T-helper 2 cell treated with Interferon-gamma antibody and Interleukin-4, amounts not matched to agents 5 μg/mL and 100 μg/mL, for 36 hours (primary cell): ENCODE results near the gene MAD1L1.

Experiments used
- DNase-seq: peaks from one replicate; pipeline ENCODE4 v3.0.0; 2021; ENCODE audit warnings: low spot score
- H3K27ac Mint-ChIP-seq: one replicate; pipeline ENCODE4 v1.8.0; 2021; ENCODE audit warnings: mild to moderate bottlenecking, mixed read lengths
- H3K27me3 Mint-ChIP-seq: one replicate; pipeline ENCODE4 v1.8.0; 2021; ENCODE audit warnings: low read depth, mixed read lengths
- H3K36me3 Mint-ChIP-seq: one replicate; pipeline ENCODE4 v1.8.0; 2021; ENCODE audit warnings: low read depth, mixed read lengths
- H3K4me1 Mint-ChIP-seq: one replicate; pipeline ENCODE4 v1.8.0; 2021; ENCODE audit warnings: low read depth, mixed read lengths
- H3K4me3 Mint-ChIP-seq: one replicate; pipeline ENCODE4 v1.8.0; 2022; ENCODE audit warnings: mild to moderate bottlenecking, moderate library complexity, mixed read lengths
- H3K9me3 Mint-ChIP-seq: one replicate; pipeline ENCODE4 v1.8.0; 2021; ENCODE audit warnings: mixed read lengths

Gene MAD1L1

DNA sequence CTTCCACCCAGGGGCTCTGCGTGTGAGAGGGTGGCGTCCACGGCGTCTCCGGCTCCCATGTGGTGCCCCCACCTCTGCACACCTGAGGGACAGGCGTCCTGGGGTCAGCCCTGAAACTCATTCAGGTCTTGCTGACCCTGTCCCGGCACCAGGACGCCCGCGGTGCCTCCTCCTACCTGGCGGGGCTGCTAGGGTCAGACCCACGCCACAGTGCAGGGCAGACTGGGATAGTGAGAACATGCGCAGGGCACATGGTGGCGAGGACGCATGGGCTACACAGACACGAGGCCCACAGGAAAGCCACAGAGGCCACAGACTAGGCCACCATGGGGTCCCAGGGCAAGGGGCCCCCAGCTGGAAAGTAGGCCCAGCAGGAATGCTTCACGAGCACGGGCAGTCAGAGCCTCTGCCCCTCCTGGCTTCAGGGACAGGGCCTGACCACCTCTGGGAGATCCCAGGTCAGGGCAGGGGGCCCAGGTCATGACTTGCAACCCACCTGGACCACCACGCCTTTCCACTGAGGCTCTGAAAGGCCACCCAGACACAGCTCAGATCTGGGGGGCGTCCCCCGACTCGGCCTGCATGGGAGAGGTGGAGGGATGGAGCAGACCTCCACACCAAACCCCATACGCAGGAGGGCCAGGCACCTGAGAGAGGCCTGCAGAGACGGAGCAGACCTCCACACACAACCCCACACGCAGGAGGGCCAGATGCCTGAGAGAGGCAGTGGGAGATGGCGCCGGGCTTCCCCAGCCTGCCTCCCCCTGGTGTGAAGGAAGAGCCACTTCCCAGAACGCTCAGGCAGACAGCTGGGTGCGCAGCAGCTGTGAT, 374.1 kb downstream of the MAD1L1 start:
- no peaks in the 10 kb centered on the region for H3K9me3 Mint-ChIP-seq
- H3K27me3 Mint-ChIP-seq = no peaks in the 10 kb centered on the region
- peaks cover 13% of the 10 kb centered on the region for H3K36me3 Mint-ChIP-seq
- DNase-seq = no peak
- H3K4me1 Mint-ChIP-seq = peaks cover 14% of the 10 kb centered on the region
- no peak overlapping the region for H3K4me3 Mint-ChIP-seq
- no peak overlapping the region for H3K27ac Mint-ChIP-seq

- no peak overlapping the region for H3K4me3 Mint-ChIP-seq
- H3K4me1 Mint-ChIP-seq = peaks cover 14% of the 10 kb centered on the region
- DNase-seq = no peak
- H3K27ac Mint-ChIP-seq = no peak overlapping the region
- H3K27me3 Mint-ChIP-seq = no peaks in the 10 kb centered on the region
- H3K36me3 Mint-ChIP-seq = peaks cover 13% of the 10 kb centered on the region
- H3K9me3 Mint-ChIP-seq = no peaks in the 10 kb centered on the region
These were observed 375.0 kb downstream of the MAD1L1 start for GRCh38 chr7:1857487-1858421.

DNA sequence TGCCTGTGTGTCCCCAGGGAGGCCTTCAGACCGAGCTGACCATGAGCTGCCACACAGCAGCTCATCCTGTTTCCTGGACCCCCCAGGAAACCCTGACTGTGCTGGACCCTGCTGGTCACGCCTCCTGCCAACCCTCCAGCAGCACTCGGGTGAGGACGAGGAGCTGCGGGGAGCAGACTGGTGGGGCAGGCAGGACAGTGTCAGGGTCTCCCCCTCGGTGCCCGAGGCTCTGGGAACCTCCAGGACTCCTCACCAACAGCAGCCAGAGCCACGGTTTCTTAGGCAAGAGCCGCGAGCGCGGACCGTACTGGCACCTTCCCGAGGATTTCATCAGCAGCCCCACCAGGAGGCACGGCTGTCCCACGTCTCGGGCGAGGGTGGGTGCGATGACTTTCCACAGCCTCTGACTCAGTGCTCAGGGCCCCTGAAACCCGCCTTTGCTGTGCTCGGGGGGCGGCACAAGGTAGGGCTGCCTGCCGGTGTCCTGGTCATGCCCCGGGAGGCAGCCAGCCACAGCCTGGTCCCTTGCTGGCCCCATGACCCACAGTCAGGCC, 375.8 kb downstream of the MAD1L1 start:
- Mint-ChIP-seq H3K9me3 (no peaks in the 10 kb centered on the region), H3K36me3 (peaks cover 13% of the 10 kb centered on the region), H3K27ac (no peak overlapping the region), H3K4me1 (peaks cover 14% of the 10 kb centered on the region), H3K4me3 (no peak overlapping the region), H3K27me3 (no peaks in the 10 kb centered on the region)
- DNase-seq = no peak

- Mint-ChIP-seq H3K36me3 (peaks cover 13% of the 10 kb centered on the region), H3K4me1 (peaks cover 14% of the 10 kb centered on the region), H3K27ac (no peak overlapping the region), H3K27me3 (no peaks in the 10 kb centered on the region), H3K4me3 (no peak overlapping the region), H3K9me3 (no peaks in the 10 kb centered on the region)
- DNase-seq = no peak
These were observed 376.4 kb downstream of the MAD1L1 start for GRCh38 chr7:1856161-1856887.

GRCh38 chr7:1855725-1856160, 377.0 kb downstream of the MAD1L1 start:
- peak overlapping the region; percentile 54 for H3K4me3 Mint-ChIP-seq
- peaks cover 13% of the 10 kb centered on the region for H3K36me3 Mint-ChIP-seq
- no peak overlapping the region for H3K27ac Mint-ChIP-seq

DNA sequence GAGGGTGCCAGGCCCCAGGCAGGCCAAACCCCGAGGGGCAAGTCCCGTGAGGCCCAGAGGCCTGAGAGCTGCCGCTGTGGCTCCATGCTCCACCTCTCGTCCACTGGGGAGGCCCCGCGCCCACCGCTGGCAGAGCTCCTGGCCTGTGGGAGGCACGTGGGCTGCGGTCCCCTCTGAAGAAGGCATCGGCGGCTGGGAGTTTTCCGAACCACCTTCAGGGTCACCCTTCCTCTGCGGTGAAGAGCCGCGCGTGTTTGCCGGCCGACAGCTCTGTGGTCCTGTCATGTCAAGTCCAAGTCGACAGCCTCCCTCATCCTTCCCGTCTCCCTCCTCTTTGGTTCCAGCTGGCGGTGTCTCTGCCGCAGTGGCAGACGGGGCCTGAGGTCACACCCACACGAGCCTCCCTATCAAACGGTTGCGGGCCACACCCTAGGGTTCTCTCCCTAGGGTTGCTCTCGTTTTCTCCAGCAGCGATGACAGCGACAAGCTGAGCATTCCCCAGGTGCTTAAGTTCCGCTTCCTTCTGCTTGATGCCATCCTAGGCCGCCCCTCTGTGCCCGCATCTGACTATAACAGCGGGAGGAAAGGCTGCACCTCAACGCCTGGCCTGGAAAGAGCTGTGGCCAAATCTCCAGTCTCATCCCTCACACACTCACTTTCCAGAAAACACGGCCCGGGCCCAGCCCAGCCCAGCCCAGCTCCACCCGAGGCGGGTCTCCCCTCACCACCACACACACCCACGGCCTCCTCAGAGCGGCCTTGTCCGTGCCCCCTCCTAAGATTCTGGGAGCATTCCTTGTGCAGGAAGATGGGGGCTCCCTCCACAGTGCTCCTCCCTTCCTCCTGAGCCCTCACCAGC, 377.6 kb downstream of the MAD1L1 start:
- peak overlapping the region; percentile 24 for H3K27ac Mint-ChIP-seq

More at GRCh38 chr7:1855725-1856160, 377.0 kb downstream of the MAD1L1 start:
- Mint-ChIP-seq H3K4me1 (peaks cover 14% of the 10 kb centered on the region), H3K27me3 (no peaks in the 10 kb centered on the region), H3K9me3 (no peaks in the 10 kb centered on the region)
- no peak for DNase-seq

GRCh38 chr7:1853986-1854865, 378.5 kb downstream of the MAD1L1 start:
- H3K9me3 Mint-ChIP-seq = no peaks in the 10 kb centered on the region
- no peaks in the 10 kb centered on the region for H3K27me3 Mint-ChIP-seq
- no peak for DNase-seq
- H3K36me3 Mint-ChIP-seq = peaks cover 13% of the 10 kb centered on the region
- peaks cover 14% of the 10 kb centered on the region for H3K4me1 Mint-ChIP-seq
- H3K4me3 Mint-ChIP-seq = peak overlapping the region; percentile 54
- H3K27ac Mint-ChIP-seq = peak overlapping the region; percentile 24

More for the DNA sequence above, 377.6 kb downstream of the MAD1L1 start:
- Mint-ChIP-seq H3K4me1 (peaks cover 14% of the 10 kb centered on the region), H3K36me3 (peaks cover 13% of the 10 kb centered on the region), H3K9me3 (no peaks in the 10 kb centered on the region), H3K27me3 (no peaks in the 10 kb centered on the region), H3K4me3 (peak overlapping the region; percentile 54)
- no peak for DNase-seq

DNA sequence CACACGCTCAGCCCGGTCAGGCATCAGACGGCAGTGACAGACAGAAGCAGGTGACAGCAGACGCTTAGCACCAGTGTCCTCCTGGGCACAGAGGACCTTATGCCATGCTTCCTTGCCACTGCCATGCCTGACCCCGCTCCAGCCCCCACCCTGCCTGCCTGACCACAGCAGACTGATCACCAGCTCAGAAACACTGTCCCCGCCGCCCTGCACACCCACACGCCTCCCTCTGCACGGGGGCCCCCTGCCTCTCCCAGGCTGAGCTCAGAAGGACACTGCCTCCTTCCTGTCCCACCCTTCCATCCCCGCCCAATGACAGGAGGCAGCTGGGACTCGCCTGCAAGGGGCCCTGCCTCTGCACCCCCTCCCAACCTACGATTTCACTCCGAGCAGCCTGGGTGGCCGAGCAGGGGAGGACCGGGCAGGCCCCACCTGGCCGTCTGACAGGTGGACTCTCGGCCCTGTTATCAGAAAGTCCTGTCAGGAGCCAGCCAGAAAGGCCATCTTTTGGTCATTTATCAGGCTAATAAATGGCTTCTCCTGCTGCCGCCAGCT, 379.2 kb downstream of the MAD1L1 start:
- peaks cover 13% of the 10 kb centered on the region for H3K36me3 Mint-ChIP-seq
- no peaks in the 10 kb centered on the region for H3K9me3 Mint-ChIP-seq
- H3K27ac Mint-ChIP-seq = no peak overlapping the region
- no peaks in the 10 kb centered on the region for H3K27me3 Mint-ChIP-seq
- peaks cover 14% of the 10 kb centered on the region for H3K4me1 Mint-ChIP-seq
- H3K4me3 Mint-ChIP-seq = peak overlapping the region; percentile 9
- DNase-seq = no peak

GRCh38 chr7:1852517-1853430, 380.0 kb downstream of the MAD1L1 start:
- no peaks in the 10 kb centered on the region for H3K27me3 Mint-ChIP-seq
- no peak overlapping the region for H3K27ac Mint-ChIP-seq
- peaks cover 14% of the 10 kb centered on the region for H3K4me1 Mint-ChIP-seq
- no peak overlapping the region for H3K4me3 Mint-ChIP-seq
- H3K36me3 Mint-ChIP-seq = peaks cover 13% of the 10 kb centered on the region
- DNase-seq = no peak
- H3K9me3 Mint-ChIP-seq = no peaks in the 10 kb centered on the region

GRCh38 chr7:1851721-1852516, 380.8 kb downstream of the MAD1L1 start:
- no peak overlapping the region for H3K4me3 Mint-ChIP-seq
- H3K27ac Mint-ChIP-seq = no peak overlapping the region
- H3K4me1 Mint-ChIP-seq = peaks cover 14% of the 10 kb centered on the region
- no peaks in the 10 kb centered on the region for H3K9me3 Mint-ChIP-seq
- H3K27me3 Mint-ChIP-seq = no peaks in the 10 kb centered on the region
- H3K36me3 Mint-ChIP-seq = peaks cover 13% of the 10 kb centered on the region
- no peak for DNase-seq
